Testis (tissue), 3 donors: ENCODE results near the gene MRPS34. TPM values are rescaled to one million over a fixed set of nuclear protein-coding genes. Genes with fewer than 3 reads are reported as not detected.

Experiments
- DNase-seq: peaks from one replicate; pipeline ENCODE4 v3.0.0-alpha.2; 2019
- H3K27ac ChIP-seq, 2 donors: fragments of 200-600 bp; sonication (generic); one replicate each; pipeline ENCODE4 v1.5.1; 2019
- H3K27me3 ChIP-seq: fragments of 200-600 bp; sonication (generic); one replicate; pipeline ENCODE4 v1.5.1; 2019
- H3K36me3 ChIP-seq: fragments of 200-600 bp; sonication (generic); one replicate; pipeline ENCODE4 v1.5.1; 2017; ENCODE audit warnings: low read depth; ENCODE audit errors: missing control alignments
- H3K4me1 ChIP-seq: fragments of 200-600 bp; sonication (generic); one replicate; pipeline ENCODE4 v1.5.1; 2019
- H3K4me3 ChIP-seq, 2 donors: fragments of 200-600 bp; sonication (generic); one replicate each; pipeline ENCODE4 v1.5.1; 2017 to 2019
- H3K9me3 ChIP-seq: fragments of 200-600 bp; sonication (generic); one replicate; pipeline ENCODE4 v1.5.1; 2017
- CTCF ChIP-seq, 3 experiments: fragments of 450-650 bp in 2 of 3; fragments of 200-600 bp in 1 of 3; sonication (generic) in 1 of 3; IDR thresholded peaks; one replicate each; pipeline ENCODE4 v1.5.1; 2016 to 2019; ENCODE audit warnings: antibody characterized with exemption in 3 of 3, mild to moderate bottlenecking in 2 of 3, moderate library complexity in 1 of 3
- POLR2A ChIP-seq: fragments of 450-650 bp; IDR thresholded peaks from one replicate; pipeline ENCODE4 v1.6.1; 2017; ENCODE audit warnings: antibody characterized with exemption, mild to moderate bottlenecking, moderate library complexity
- WGBS, 2 donors: methylation state at CpG; one replicate each; pipeline ENCODE4 v1.1.5; 2018; 5-methylcytosine and 5-hydroxymethylcytosine counted together
- intact Hi-C: fragments of 100-400 bp; cut with DNase I; formaldehyde crosslinking; loops from one replicate; pipeline ENCODE4 v1.15.1; 2023; ENCODE audit warnings: low total_unique reads
- polyA plus RNA-seq: library from polyadenylated mRNA; stranded (reverse); fragments of 350-450 nt; fragmentation: Illumina TruSeq; extraction: RNeasy Lipid Tissue Mini Kit (QIAGEN cat#74804); gene quantifications from one replicate; pipeline ENCODE4 v1.2.3, GENCODE V29; 2014; ENCODE audit warnings: low read depth, low replicate concordance; ENCODE audit not compliant: insufficient read depth
- total RNA-seq, 2 donors: library from RNA; depleted of rRNA; stranded (reverse); fragments of >200 nt; gene quantifications; one replicate each; pipeline ENCODE4 v1.2.3, GENCODE V29; 2016

Gene MRPS34
- total and polyA plus RNA-seq, 3 donors from 2014 or later: 49.2 to 81.6 (median 66.5) TPM

- H3K27ac ChIP-seq: no peak overlapping the region
- WGBS, 2 donors: 88 to 89% methylated on average over 15 to 25 of the region's 25 CpGs
- intact Hi-C loops: no loop called here
- no peaks in the 10 kb centered on the region for H3K36me3 ChIP-seq
- H3K4me1 ChIP-seq: no peaks in the 10 kb centered on the region
- H3K9me3 ChIP-seq: no peaks in the 10 kb centered on the region
- DNase-seq: no peak
- H3K4me3 ChIP-seq: no peak overlapping the region
- TF ChIP-seq CTCF (IDR thresholded peaks at IDR 0.05): no peak
- no peak for TF ChIP-seq POLR2A
- no peaks in the 10 kb centered on the region for H3K27me3 ChIP-seq
Observed at GRCh38 chr16:1789643-1790045, 16.7 kb upstream of the MRPS34 start.

- H3K4me1 ChIP-seq: peaks cover 7% of the 10 kb centered on the region
- H3K4me3 ChIP-seq: no peak overlapping the region
- H3K27ac ChIP-seq: no peak overlapping the region
- no peaks in the 10 kb centered on the region for H3K27me3 ChIP-seq
- H3K9me3 ChIP-seq: no peaks in the 10 kb centered on the region
- H3K36me3 ChIP-seq: no peaks in the 10 kb centered on the region
- no peak for DNase-seq
- 50 to 100% methylated on average over 1 to 19 of the region's 19 CpGs for WGBS, 2 donors
- intact Hi-C loops: no loop called here
- TF ChIP-seq POLR2A (no peak), CTCF (IDR thresholded peaks at IDR 0.05) (no peak)
Observed at GRCh38 chr16:1788708-1789100, 15.8 kb upstream of the MRPS34 start.

GRCh38 chr16:1788095-1788707, 15.3 kb upstream of the MRPS34 start:
- no peaks in the 10 kb centered on the region for H3K9me3 ChIP-seq
- peaks cover 7% of the 10 kb centered on the region for H3K4me1 ChIP-seq
- WGBS, 2 donors: 82 to 87% methylated on average over 10 to 35 of the region's 38 CpGs
- intact Hi-C loops: no loop called here
- H3K4me3 ChIP-seq: no peak overlapping the region
- no peaks in the 10 kb centered on the region for H3K27me3 ChIP-seq
- H3K36me3 ChIP-seq: no peaks in the 10 kb centered on the region
- H3K27ac ChIP-seq: no peak overlapping the region
- TF ChIP-seq POLR2A (no peak), CTCF (IDR thresholded peaks at IDR 0.05) (no peak)
- DNase-seq: no peak

GRCh38 chr16:1787322-1788094, 14.6 kb upstream of the MRPS34 start:
- peaks cover 7% of the 10 kb centered on the region for H3K4me1 ChIP-seq
- WGBS, 2 donors: 92 to 94% methylated on average over 23 to 40 of the region's 44 CpGs

More at GRCh38 chr16:1787322-1788094, 14.6 kb upstream of the MRPS34 start:
- H3K9me3 ChIP-seq: no peaks in the 10 kb centered on the region
- TF ChIP-seq CTCF (IDR thresholded peaks at IDR 0.05) (no peak), POLR2A (no peak)
- no peak overlapping the region for H3K4me3 ChIP-seq
- H3K27ac ChIP-seq: no peak overlapping the region
- intact Hi-C loops: no loop called here
- no peaks in the 10 kb centered on the region for H3K27me3 ChIP-seq
- no peak for DNase-seq
- H3K36me3 ChIP-seq: no peaks in the 10 kb centered on the region
